Calu3 (cell line): ENCODE results near the gene SLC25A38. TPM values are rescaled to one million over a fixed set of nuclear protein-coding genes. Genes with fewer than 3 reads are reported as not detected.
A peak's percentile ranks its signal among the peaks of the same experiment; 100 is the strongest.

Source experiments
- BruUV-seq: library from RNA; stranded (reverse); fragments of 400-500 nt; replicated peaks from 2 replicates; lab custom pipeline; 2021; lab: Mats Ljungman, UMichigan
- CTCF ChIA-PET: fragments of 300-600 bp; sonication (Branson Sonifier 250); formaldehyde crosslinking; loops from one replicate; lab custom pipeline; 2022; ENCODE audit warnings: antibody characterized with exemption; lab: Charles Lee
- DNase-seq: peaks from one replicate; pipeline ENCODE4 v3.0.0; 2022
- H3K27ac Mint-ChIP-seq: one replicate; pipeline ENCODE4 v1.8.0; 2022; ENCODE audit warnings: mixed read lengths; ENCODE audit not compliant: unreplicated experiment
- H3K27me3 Mint-ChIP-seq: one replicate; pipeline ENCODE4 v1.8.0; 2022; ENCODE audit warnings: mixed read lengths; ENCODE audit not compliant: unreplicated experiment
- H3K36me3 Mint-ChIP-seq: one replicate; pipeline ENCODE4 v1.8.0; 2022; ENCODE audit warnings: mild to moderate bottlenecking, moderate library complexity, mixed read lengths; ENCODE audit not compliant: insufficient read depth, unreplicated experiment
- H3K4me1 Mint-ChIP-seq: one replicate; pipeline ENCODE4 v1.8.0; 2022; ENCODE audit warnings: mild to moderate bottlenecking, low read depth, mixed read lengths; ENCODE audit not compliant: unreplicated experiment
- H3K4me3 Mint-ChIP-seq: one replicate; pipeline ENCODE4 v1.8.0; 2022; ENCODE audit warnings: mild to moderate bottlenecking, low read depth, moderate library complexity, mixed read lengths; ENCODE audit not compliant: unreplicated experiment
- H3K9me3 Mint-ChIP-seq: one replicate; pipeline ENCODE4 v1.8.0; 2022; ENCODE audit warnings: low read depth, mixed read lengths; ENCODE audit not compliant: unreplicated experiment
- intact Hi-C: fragments of 100-400 bp; cut with micrococcal nuclease; formaldehyde crosslinking; loops from one replicate; pipeline ENCODE4 v1.10.0; 2022; ENCODE audit not compliant: unreplicated experiment
- total RNA-seq: library from RNA; stranded (reverse); gene quantifications from 2 replicates; pipeline ENCODE4 v1.2.3, GENCODE V29; 2022
- TF ChIP-seq, protein P1 (sequence below): fragments of 200-600 bp; IDR thresholded peaks from one replicate; pipeline ENCODE4 v1.8.0; 2022; ENCODE audit warnings: antibody characterized with exemption; ENCODE audit not compliant: unreplicated experiment

The SLC25A38 gene
- total RNA-seq, 1 experiment from 2014 or later, result 23.6 TPM

DNA sequence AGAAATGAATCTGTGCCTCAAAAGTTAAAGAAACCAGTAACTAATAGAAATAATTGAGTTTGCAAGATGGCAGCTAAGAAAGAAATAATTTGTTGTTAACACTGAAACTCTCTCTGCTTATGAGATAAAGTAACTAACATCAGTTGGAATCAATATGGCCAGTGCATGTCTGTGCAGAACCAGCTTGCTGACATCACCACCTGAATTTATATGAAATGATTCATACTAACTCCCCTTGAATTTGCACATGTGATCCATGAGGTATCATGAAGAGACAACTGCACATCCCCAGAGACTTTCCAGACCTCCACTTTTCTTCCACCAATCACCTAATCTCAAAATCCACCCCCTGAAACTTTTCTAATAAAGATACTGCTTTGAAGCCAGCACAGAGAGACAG, 10.3 kb upstream of the SLC25A38 start:
- intact Hi-C loops, result no loop called here

DNA sequence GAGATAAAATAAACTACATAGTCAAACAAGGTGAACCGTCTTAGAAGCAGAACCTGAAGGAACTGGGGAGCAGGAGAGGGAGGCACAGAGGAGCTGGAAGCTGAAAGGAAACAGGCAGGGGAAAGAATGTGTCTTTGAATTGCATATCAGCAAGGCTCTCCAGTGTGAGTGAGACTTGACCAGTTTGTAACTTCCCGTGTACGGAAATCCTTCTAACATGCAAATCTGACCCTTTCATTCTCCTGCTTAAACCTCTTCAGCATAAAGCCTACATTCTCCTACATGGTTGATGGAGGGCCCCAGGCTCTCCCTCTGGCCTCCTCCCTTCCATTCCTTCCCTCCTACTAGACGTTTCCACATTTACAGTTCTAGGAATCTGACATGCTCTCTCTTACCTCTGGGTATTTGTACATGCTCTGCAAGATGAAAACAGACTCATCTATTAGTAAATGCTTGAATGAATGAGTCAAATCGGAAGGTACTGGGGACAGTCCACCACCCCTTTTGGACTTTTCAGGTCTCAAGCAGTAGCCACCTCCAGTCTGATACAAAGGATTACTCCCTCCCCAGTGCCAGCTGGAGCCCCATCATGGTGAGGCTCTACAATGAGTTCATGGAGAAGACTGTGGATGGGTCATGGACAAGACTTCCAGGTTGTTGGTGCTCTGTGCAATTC, 6.1 kb upstream of the SLC25A38 start:
- DNase-seq, result no peak
- CTCF ChIA-PET, result interaction anchor here (1.1 to 3.2 kb wide), 2 partner anchors 89 to 187 kb away, joined by 6 to 31 read pairs; no protein-coding TSS in a partner anchor
- peaks cover 9% of the 10 kb centered on the region for H3K4me1 Mint-ChIP-seq
- BruUV-seq, result no TSS peak
- TF ChIP-seq, protein P1, sequence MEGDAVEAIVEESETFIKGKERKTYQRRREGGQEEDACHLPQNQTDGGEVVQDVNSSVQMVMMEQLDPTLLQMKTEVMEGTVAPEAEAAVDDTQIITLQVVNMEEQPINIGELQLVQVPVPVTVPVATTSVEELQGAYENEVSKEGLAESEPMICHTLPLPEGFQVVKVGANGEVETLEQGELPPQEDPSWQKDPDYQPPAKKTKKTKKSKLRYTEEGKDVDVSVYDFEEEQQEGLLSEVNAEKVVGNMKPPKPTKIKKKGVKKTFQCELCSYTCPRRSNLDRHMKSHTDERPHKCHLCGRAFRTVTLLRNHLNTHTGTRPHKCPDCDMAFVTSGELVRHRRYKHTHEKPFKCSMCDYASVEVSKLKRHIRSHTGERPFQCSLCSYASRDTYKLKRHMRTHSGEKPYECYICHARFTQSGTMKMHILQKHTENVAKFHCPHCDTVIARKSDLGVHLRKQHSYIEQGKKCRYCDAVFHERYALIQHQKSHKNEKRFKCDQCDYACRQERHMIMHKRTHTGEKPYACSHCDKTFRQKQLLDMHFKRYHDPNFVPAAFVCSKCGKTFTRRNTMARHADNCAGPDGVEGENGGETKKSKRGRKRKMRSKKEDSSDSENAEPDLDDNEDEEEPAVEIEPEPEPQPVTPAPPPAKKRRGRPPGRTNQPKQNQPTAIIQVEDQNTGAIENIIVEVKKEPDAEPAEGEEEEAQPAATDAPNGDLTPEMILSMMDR, result no peak
- no peak overlapping the region for H3K4me3 Mint-ChIP-seq
- H3K36me3 Mint-ChIP-seq, result peaks cover 10% of the 10 kb centered on the region
- no peak overlapping the region for H3K27ac Mint-ChIP-seq
- intact Hi-C loops, result no loop called here
- no peaks in the 10 kb centered on the region for H3K9me3 Mint-ChIP-seq
- H3K27me3 Mint-ChIP-seq, result no peaks in the 10 kb centered on the region

More for the DNA sequence above, 10.3 kb upstream of the SLC25A38 start:
- H3K27ac Mint-ChIP-seq, result no peak overlapping the region
- peaks cover 5% of the 10 kb centered on the region for H3K9me3 Mint-ChIP-seq
- DNase-seq, result no peak
- TF ChIP-seq, protein P1, result no peak
- no peak overlapping the region for H3K4me3 Mint-ChIP-seq
- BruUV-seq, result no TSS peak
- H3K4me1 Mint-ChIP-seq, result peaks cover 1% of the 10 kb centered on the region
- peaks cover 5% of the 10 kb centered on the region for H3K36me3 Mint-ChIP-seq
- CTCF ChIA-PET, result no interaction called here
- peaks cover 24% of the 10 kb centered on the region for H3K27me3 Mint-ChIP-seq

DNA sequence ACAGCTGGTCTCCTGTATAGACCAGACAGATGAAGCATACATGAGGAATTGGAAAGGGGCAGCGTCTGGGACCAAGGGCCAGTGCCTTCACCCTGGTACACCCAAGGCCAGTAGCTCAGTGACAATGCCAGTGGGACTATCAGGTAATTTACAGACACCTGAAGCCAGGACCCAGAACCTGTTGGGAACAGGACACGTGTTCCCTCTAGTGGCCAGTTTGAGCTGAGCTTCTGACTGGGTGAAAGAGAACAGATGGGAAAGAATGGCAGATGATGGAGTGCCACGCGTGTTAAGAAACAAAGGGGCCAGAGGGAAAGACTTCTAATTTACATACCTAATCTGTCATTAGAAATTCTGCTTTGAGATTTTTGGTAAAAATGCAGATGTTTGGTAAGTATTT, 5.1 kb upstream of the SLC25A38 start:
- H3K4me1 Mint-ChIP-seq, result peaks cover 9% of the 10 kb centered on the region
- CTCF ChIA-PET, result interaction anchor here (0.8 to 3.2 kb wide), 7 partner anchors 29 to 253 kb away, joined by 3 to 32 read pairs (median 5); partner anchors contain the start of gene CX3CR1
- TF ChIP-seq, protein P1, result peak; percentile 57
- H3K27me3 Mint-ChIP-seq, result no peaks in the 10 kb centered on the region
- H3K36me3 Mint-ChIP-seq, result peaks cover 12% of the 10 kb centered on the region
- H3K9me3 Mint-ChIP-seq, result no peaks in the 10 kb centered on the region
- intact Hi-C loops, result loop anchor here (2.0 kb wide), 2 partner anchors 85 to 189 kb away; no protein-coding TSS in a partner anchor
- H3K27ac Mint-ChIP-seq, result no peak overlapping the region
- H3K4me3 Mint-ChIP-seq, result no peak overlapping the region
- DNase-seq, result peak; percentile 71
- BruUV-seq, result no TSS peak

DNA sequence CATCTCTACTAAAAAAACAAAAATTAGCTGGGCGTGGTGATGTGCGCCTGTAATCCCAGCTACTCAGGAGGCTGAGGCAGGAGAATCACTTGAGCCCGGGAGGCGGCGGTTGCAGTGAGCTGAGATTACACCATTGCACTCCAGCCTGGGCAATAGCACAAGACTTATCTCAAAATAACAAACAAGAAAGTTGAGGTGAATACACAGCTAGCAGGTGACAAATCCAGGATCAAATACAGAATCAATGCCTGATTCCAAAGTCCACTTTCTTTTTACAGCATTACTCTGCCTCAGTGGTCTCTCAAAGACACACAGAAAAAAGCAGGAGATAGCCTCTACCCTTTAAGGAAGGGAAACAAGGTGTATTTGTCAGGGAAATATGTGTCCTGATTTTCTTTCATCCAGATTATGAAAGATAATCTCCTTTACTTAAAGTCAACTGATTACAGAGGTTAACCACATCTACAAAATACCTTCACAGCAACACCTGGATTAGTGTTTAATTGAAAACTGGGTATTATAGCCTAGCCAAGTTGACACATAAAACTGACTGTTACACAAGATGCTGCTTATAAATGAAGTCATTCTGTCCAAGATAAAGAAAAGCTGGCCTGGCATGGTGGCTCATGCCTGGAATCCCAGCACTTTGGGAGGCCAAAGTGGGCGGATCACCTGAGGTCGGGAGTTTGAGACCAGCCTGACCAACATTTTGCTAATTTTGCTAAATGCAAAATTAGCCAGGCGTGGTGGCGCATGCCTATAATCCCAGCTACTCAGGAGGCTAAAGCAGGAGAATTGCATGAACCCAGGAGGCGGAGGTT, 4.0 kb upstream of the SLC25A38 start:
- CTCF ChIA-PET, result interaction anchor here (1.3 to 3.2 kb wide), 3 partner anchors 87 to 252 kb away, joined by 4 to 32 read pairs (median 31); no protein-coding TSS in a partner anchor
- Mint-ChIP-seq H3K4me1 (peaks cover 9% of the 10 kb centered on the region), H3K4me3 (no peak overlapping the region), H3K9me3 (no peaks in the 10 kb centered on the region), H3K27me3 (no peaks in the 10 kb centered on the region), H3K27ac (no peak overlapping the region), H3K36me3 (peaks cover 23% of the 10 kb centered on the region)
- TF ChIP-seq, protein P1, result no peak
- no peak for DNase-seq
- no TSS peak for BruUV-seq
- intact Hi-C loops, result loop anchor here (2.0 kb wide), 2 partner anchors 86 to 190 kb away; no protein-coding TSS in a partner anchor
